Erythroblast (primary cell): ENCODE results near the gene MED12L.

Experiments used
- DNase-seq, 2 experiments: peaks; one replicate each; lab custom pipeline; 2025; lab: John Stamatoyannopoulos, UW
- GATA1 ChIP-seq: IDR thresholded peaks from 2 replicates; pipeline ENCODE4 v1.6.1; 2011; ENCODE audit warnings: low read depth, mild to moderate bottlenecking, control low read depth, low read length, moderate library complexity
- POLR2A ChIP-seq: IDR thresholded peaks from 2 replicates; pipeline ENCODE4 v1.6.1; 2011; ENCODE audit warnings: mild to moderate bottlenecking, low read length

Gene MED12L

DNA sequence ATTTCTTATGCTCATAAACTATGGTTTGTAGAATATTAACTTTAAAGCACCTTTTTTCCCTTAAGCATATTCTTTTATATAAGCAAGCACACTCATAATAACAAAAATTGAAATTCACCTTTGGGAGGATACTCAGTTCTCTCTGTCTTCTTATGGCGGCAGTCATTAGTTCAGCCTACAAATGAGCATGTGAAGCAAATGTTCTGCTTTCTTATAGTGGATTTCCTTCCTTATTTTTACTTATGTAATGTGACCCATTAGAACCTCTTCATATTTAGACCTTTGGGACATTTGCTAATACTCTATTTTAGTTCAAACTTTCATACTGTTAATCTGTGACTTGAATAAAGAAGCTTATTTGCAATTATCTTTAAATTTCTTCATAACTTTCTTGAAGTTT lies 243.9 kb downstream of the MED12L start, which contains the start of gene P2RY13:
Gene P2RY13, minus strand, starts transcription at position 187 of the 400 bp plus-strand sequence. Its CDS starts 21 bp downstream, at position 166.
- no peak for TF ChIP-seq POLR2A
- no peak for TF ChIP-seq GATA1
- DNase-seq: no peak

DNA sequence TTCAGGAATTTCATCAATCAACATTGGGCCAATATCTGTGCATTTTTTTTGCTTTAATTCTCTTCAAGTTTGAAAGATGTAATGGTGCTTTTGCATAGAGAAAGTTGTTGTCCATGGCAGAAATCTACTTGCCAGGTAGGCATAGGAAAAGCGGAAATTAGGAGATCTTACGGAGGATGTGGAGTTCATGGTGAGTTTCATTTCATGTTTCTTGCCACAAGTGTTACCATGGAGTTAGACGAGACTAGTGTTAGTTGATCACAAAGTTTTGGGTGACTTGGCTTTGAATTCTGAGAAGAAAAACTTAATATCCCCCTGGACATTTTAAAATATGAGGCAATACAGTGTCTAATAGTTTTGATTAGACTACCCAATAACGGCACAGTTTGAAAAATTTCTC lies 244.9 kb downstream of the MED12L start:
- TF ChIP-seq POLR2A (no peak), GATA1 (no peak)
- no peak for DNase-seq

DNA sequence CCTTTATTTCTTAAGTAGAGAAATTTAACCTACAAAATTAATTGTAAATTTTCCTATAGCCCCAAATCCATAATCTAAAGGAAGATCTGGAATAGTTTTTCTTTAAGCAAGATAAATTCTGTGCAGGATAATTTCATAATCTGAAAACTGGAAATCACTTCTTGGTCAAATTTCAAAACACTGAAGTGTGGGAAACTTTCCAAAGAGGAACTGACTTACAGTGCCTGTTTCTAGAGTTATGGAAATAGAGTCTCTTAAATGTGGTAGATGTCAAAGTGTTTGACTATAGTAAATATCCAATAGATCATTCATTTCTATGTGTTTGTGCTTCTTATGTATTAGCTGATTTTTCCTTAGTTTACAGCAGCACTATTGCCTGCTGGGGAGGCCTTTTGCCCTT lies 245.4 kb downstream of the MED12L start:
- no peak for DNase-seq
- TF ChIP-seq POLR2A (no peak), GATA1 (no peak)

DNA sequence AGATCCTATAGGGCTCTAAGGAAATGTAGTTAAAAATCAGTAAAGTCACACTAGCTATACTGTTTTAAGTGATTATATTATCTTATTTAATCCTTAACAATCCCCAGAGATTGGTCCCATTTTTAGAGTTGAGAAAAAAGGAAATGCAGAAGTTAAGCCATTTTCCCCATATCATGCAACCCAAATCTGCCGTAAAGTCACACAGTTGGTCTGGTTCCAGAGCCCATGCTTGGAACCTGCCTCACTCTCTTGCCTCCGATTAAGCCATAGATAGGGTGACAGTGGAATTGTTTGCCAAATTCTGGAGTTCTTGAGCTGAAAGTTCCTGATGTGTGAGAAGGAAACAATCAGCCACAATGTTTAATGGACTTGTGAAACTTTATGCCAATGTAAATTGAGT lies 246.2 kb downstream of the MED12L start:
- no peak for DNase-seq
- TF ChIP-seq GATA1 (no peak), POLR2A (no peak)

DNA sequence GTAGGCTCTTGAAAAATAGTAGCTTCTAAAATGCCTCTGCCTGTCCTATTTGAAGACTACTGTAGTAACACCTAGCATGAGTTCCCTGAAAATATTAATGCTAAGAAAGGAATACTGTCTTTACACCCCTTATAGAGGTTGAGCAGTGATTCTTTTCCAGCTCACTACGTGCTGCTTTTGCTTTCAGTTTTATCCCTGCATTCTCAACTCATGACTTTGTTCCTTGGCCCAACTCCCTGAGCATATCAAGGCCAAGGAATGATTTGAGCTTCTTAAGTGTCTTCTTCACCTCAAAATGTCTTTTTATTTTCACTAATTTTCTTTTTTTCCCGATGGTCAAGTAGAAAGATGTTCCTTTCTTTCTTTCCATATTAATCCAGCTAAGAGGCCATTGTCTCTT lies 260.4 kb downstream of the MED12L start:
- DNase-seq: no peak
- TF ChIP-seq POLR2A: no peak
- no peak for TF ChIP-seq GATA1

DNA sequence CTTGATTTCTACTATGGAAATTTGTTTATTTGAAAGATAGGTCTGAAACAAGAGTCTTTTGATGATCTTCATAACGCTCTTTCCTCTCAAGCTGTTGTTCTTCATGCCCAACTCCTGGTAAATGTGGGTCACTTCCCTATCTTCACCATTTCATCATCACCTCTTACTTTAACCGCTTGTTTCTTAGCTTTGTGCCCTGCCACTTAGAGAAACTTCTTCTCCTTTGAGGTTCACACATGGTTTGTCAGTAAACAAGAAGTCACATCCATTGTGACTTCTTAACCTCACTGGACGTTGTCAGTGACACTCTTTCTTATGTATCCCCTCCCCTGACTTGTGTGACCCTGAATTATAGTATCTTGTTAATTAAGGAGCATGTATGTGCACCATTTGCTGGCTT lies 260.8 kb downstream of the MED12L start:
- TF ChIP-seq GATA1 (no peak), POLR2A (no peak)
- DNase-seq: no peak

DNA sequence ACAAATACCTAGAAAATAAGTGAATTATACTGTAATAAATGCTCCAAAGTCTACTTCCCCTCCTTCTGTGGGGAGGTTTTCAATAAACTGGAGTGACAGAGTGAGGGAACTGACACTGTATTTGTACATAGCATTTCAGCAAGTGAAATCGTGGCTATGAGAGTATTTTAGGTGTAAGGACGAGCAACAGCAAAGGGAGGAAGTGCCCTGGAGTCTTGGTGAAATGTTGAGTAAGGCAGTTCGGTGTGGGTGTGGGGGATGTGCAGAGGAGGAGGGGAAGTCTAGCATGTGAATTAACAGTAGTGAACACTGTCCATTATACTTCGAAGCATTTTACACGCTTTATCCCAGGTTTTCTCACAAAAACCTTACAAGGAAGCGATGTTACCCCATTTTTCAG lies 262.0 kb downstream of the MED12L start:
- DNase-seq: no peak
- TF ChIP-seq POLR2A: no peak
- no peak for TF ChIP-seq GATA1

DNA sequence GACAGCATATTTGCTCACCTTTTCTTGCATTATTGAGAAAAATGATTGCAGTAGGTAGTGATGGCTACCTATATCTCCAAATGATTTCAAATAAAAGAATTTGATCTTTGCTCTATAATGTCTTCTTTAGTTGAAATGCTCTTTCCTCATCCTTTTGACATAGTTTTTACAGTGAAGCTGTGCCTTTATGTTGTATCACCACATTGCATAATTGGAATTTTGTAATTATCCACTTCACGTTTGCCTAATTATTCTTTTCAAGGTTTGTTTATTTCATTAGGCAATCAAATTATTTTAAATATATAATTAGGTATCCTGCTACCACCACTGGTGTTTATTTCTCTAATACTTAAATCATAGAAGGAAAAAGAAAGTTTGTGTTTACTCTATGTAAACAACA lies 265.2 kb downstream of the MED12L start:
- TF ChIP-seq POLR2A: no peak
- no peak for DNase-seq

DNA sequence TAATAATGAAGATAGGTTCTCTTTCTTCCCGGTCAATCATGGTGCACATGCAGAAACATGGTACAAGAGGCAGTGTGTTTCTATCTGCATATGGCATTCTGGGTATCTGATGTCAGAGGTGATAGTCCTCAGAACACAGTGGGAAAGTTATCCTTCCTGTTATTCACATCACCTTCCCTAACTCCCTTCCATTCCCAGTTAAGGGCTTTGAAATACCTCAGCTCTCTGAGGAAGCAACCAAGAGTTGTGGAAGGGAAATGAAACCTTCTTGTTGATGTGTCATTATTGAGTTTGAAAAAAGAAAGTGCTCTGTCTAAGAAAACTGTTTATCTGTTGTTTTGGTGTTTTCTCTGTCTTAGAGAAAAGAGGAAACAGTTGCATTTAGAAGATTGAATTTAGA lies 265.8 kb downstream of the MED12L start:
- TF ChIP-seq POLR2A (no peak), GATA1 (no peak)
- DNase-seq: no peak

DNA sequence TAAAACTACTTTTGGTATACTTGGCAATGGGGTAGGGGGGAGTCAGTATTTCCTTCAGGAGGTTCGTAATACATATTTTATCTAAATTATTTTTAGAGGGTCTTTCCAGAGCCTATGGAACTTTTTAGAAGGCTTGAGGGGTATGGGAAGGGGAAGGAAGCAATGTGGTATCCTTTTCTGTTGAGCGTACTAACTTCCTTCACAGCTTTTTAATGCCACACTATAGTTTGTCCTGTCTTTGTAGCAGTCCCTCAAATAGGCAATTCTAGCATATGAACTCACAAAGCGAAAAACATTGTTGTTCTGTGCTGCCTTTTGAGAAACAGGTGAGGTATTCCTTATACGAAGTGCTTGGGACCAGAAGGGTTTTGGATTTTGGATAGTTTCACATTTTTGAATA lies 266.2 kb downstream of the MED12L start:
- TF ChIP-seq GATA1 (no peak), POLR2A (no peak)
- DNase-seq: no peak

DNA sequence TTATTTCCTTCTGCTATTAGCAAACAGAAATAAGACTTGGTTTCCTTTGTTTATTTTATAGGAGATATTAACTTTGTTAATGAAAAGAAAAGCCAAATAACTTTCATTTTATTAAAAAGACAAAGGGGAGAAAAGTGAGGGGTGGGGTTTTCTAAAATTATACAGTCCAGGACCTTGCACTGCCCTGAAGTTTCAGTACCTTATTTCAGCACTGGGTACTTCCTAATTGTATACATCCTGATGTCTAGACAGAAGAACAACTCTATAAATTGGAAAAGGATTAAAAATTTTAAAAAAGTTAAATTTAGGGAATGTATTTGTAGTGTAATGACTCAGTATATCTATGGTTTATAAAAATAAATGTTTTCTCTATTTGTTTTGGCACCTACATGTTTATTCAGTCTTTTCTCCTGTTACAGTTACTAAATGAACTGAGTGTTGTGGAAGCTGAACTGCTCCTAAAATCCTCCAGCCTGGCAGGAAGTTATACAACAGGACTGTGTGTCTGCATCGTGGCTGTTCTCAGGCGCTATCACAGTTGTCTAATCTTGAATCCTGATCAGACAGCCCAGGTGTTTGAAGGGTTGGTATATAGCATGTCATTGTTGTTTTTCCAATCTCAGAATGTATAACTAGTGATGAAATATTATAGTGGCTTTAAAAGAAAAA lies 271.5 kb downstream of the MED12L start:
- no peak for DNase-seq
- no peak for TF ChIP-seq GATA1
- TF ChIP-seq POLR2A: no peak

DNA sequence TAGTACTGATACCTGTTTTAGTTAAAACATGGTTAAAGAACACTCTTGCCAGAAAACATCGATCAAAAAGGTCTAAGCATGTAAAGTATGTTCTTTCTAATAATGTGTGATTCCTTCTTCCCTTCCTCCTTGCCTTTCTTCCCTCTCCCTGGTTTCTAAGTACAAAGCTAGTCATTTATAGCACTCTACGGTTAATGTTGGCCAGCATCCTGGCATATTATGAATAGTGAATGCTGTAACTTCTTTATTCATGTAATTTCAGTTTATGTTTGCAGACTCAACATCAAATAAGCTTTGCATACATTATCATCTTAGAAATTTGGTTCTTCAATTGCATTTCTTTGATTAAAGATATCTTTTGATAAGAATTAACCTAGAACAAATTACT lies 272.0 kb downstream of the MED12L start:
- DNase-seq: no peak
- TF ChIP-seq POLR2A (no peak), GATA1 (no peak)

DNA sequence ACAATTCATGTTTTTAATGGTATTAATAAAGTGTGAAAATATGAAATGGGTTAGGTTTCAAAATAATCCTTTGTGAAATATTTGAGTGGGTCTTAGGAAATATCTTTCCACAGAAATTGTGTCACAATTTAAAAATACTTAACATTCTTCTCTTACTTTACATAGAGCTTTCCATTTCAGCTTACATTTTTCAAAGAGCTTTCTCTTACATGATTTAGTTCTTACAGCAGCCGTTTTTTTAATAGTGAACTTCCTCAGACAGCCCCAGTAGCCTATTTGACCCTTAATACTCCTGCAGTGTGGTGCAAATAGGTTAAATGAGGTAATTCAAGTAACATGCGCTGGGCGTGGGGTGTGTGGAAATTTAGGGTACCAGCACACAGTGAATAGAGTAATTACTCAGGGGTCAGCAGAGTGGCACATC lies 277.3 kb downstream of the MED12L start:
- DNase-seq: no peak
- TF ChIP-seq GATA1: no peak
- no peak for TF ChIP-seq POLR2A

DNA sequence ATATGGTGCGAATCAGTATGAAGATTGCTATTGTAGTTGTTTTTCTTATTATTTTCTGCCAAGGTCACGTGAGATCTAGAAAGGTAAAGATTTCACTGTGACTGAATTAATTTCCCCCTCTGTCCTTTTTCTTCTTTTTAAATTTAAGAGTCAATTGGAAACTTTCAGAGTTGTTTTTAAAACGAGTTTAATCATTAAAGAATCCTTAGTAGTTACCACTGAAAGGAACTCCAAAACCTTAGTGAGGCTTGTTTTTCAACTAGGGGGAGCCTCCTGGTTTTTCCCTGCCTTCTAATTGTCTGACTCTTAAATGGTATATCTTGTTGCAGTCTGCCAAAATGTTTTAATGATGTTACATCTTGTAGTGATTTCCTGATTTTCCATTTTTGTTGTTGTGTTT lies 281.5 kb downstream of the MED12L start:
- no peak for DNase-seq
- TF ChIP-seq POLR2A (no peak), GATA1 (no peak)

DNA sequence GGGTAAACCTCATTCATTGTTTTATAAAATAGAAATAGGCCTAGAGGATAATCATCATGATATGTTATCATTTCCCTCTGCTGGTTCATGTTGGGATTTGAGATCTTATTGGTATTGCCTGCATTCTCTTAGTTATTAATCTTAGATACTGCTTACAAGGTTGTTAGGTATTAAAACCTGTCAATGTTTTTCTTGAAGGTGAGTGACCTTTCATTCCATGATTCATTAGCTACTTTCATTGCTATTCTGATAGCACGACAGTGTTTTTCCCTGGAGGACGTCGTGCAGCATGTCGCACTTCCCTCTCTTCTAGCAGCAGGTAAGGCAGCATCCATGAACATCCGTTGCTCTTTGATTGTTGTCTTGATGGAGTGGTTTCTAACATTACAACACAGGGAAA lies 282.0 kb downstream of the MED12L start:
- TF ChIP-seq POLR2A (no peak), GATA1 (no peak)
- no peak for DNase-seq
